Breast epithelium (tissue), 3 donors: ENCODE results near the gene PRAC2.

Experiments used
- POLR2A ChIP-seq: fragments of 450-650 bp; IDR thresholded peaks from one replicate; pipeline ENCODE4 v1.6.1; 2016; ENCODE audit warnings: antibody characterized with exemption, mild to moderate bottlenecking, moderate library complexity
- TF ChIP-seq, protein P1 (sequence below), 3 donors: fragments of 450-650 bp; IDR thresholded peaks; one replicate each; pipeline ENCODE4 v1.5.1; 2016 to 2017; ENCODE audit warnings: antibody characterized with exemption in 3 of 3, mild to moderate bottlenecking in 3 of 3, moderate library complexity in 3 of 3

DNA sequence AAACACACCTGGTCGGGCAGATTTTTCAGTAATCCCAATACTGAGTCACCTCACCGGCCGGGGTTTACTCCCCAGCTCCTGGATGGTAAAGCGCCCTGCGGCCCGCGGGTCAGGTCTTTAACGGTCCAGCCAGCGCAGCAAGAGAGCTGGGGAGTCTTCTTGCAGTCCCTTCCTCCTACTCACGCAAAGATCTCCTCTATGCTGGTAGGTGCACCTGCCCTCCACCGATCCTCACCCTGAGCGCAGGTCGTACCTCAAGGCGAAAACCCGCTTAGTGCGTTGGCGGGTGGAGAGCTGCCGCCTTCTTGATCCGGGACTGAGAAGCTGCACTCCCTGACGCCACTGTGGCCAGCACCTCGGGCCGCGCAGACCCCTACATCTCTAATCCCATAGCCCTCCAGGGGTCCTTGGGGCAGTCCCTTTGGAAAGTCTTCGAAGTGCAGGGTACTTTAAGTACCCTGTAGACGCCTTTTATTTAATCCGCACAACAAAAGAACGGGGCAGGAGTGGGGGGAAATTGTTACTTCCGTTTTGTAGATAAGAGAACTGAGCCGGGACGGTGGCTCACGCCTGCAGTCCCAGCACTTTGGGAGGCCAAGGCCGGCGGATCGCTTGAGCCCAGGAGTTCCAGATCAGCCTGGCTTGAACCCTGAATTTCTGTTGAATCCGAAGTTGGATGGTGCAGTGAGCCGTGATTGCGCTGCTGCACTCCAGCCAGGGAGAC is 16.0 kb downstream of the PRAC2 start:
- TF ChIP-seq, protein P1, sequence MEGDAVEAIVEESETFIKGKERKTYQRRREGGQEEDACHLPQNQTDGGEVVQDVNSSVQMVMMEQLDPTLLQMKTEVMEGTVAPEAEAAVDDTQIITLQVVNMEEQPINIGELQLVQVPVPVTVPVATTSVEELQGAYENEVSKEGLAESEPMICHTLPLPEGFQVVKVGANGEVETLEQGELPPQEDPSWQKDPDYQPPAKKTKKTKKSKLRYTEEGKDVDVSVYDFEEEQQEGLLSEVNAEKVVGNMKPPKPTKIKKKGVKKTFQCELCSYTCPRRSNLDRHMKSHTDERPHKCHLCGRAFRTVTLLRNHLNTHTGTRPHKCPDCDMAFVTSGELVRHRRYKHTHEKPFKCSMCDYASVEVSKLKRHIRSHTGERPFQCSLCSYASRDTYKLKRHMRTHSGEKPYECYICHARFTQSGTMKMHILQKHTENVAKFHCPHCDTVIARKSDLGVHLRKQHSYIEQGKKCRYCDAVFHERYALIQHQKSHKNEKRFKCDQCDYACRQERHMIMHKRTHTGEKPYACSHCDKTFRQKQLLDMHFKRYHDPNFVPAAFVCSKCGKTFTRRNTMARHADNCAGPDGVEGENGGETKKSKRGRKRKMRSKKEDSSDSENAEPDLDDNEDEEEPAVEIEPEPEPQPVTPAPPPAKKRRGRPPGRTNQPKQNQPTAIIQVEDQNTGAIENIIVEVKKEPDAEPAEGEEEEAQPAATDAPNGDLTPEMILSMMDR (IDR thresholded peaks at IDR 0.05), result no peak
- TF ChIP-seq POLR2A, result no peak
